Gastroesophageal sphincter (tissue), 3 donors: ENCODE measurements around the gene NSFL1C.

ENCODE experiments used
- EP300 ChIP-seq: sonication (generic); formaldehyde crosslinking; IDR thresholded peaks from one replicate; pipeline ENCODE4 v1.6.1; 2017; ENCODE audit warnings: antibody characterized with exemption, mild to moderate bottlenecking
- POLR2A ChIP-seq, 2 donors: fragments of 450-650 bp; IDR thresholded peaks; one replicate each; pipeline ENCODE4 v1.6.1; 2017; ENCODE audit warnings: antibody characterized with exemption in 2 of 2, mild to moderate bottlenecking in 2 of 2, moderate library complexity in 1 of 2
- POLR2AphosphoS5 ChIP-seq: sonication (generic); formaldehyde crosslinking; IDR thresholded peaks from one replicate; pipeline ENCODE4 v1.6.1; 2017; ENCODE audit warnings: antibody characterized with exemption
- TF ChIP-seq, protein P1 (sequence below), 4 experiments: fragments of 200-600 bp in 2 of 4; fragments of 450-650 bp in 2 of 4; sonication (generic) in 1 of 4; IDR thresholded peaks; one replicate each; pipeline ENCODE4 v1.5.1; 2017 to 2019; ENCODE audit warnings: antibody characterized with exemption in 4 of 4, mild to moderate bottlenecking in 2 of 4, moderate library complexity in 2 of 4

DNA sequence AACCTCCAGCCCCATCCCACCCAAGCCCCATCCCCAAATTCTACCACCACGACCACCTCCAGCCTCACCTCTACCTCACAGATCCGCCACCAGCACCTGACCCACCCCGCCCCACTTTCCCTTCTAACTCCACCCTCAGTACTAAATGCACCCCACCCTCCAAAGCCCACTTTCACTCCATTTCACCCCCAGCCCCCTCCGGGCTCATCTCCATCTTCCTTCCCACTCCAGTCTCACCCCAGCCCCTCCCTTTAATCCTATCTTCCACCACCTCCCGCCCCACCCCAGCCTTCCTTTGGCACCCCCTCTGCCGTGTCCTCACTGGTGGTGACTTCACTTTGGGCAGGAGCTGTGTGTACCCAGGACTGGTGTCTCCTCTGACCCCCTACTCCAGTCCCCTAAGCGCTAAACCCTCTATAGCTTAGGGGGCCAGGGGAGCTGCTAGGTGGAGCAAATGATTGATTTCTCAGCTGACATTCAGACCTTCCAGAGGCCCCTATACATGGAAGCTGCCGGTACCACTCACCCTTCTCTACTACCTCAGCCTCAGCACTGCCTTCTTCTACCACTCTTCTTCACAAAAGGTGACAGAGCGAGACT lies 2.8 kb upstream of the NSFL1C start:
- TF ChIP-seq, protein P1, sequence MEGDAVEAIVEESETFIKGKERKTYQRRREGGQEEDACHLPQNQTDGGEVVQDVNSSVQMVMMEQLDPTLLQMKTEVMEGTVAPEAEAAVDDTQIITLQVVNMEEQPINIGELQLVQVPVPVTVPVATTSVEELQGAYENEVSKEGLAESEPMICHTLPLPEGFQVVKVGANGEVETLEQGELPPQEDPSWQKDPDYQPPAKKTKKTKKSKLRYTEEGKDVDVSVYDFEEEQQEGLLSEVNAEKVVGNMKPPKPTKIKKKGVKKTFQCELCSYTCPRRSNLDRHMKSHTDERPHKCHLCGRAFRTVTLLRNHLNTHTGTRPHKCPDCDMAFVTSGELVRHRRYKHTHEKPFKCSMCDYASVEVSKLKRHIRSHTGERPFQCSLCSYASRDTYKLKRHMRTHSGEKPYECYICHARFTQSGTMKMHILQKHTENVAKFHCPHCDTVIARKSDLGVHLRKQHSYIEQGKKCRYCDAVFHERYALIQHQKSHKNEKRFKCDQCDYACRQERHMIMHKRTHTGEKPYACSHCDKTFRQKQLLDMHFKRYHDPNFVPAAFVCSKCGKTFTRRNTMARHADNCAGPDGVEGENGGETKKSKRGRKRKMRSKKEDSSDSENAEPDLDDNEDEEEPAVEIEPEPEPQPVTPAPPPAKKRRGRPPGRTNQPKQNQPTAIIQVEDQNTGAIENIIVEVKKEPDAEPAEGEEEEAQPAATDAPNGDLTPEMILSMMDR (IDR thresholded peaks at IDR 0.05), result no peak
- TF ChIP-seq POLR2A (IDR thresholded peaks at IDR 0.05), result no peak
- no peak for TF ChIP-seq EP300
- no peak for TF ChIP-seq POLR2AphosphoS5
